ENCODE data around the gene RASAL3. TPM values are rescaled to one million over a fixed set of nuclear protein-coding genes. Genes with fewer than 3 reads are reported as not detected.

The RASAL3 gene
- total RNA-seq, 1 donor from 2014 or later = 0.14 TPM

DNA sequence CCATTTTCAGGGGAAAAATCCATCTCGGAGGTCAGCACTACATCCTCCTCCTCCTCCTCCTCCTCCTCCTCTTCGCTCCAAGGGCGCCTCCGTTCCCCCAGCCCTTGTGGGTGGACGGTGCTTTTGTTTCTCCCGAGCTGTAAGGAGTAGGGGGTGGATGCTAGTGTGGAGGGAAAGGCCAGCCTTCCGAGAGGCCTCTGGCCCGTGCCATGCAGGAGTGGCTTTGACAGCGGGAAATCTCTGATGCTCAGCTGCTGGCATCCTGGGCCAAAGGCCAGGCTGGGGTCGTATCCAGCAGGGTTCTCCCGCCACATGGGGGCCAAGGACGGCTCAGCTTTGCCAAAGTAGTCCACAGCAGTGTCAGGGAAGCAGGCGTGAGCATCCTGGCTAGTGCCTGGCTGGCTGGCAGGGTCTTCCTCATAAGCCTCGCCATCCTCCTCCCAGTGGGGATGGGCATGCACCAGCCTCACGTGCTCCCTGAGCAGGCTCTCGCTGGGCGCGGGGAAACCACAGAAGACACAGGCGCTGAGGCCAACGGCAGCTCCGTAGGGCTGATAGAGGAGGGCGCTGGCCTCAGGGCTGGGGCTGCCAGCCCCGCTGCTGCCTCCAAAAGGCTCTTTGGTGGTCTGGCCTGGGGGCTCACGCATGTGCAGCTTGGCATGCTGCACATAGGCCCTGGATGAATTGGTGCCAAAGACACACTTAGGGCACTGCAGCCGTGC, 25.1 kb downstream of the RASAL3 start:
- H4K20me1 ChIP-seq (ENCODE audit: insufficient read depth, low read length) = no peaks in the 10 kb centered on the region
- no peaks in the 10 kb centered on the region for H3K27me3 Mint-ChIP-seq (ENCODE audit: low read depth, unreplicated experiment)
- H3K4me3 Mint-ChIP-seq (ENCODE audit: unreplicated experiment) = no peak overlapping the region
- H2AFZ ChIP-seq (ENCODE audit: low read depth, low read length) = no peak overlapping the region
- no peak overlapping the region for H3K27ac ChIP-seq (ENCODE audit: low read depth, low read length)
- no peaks in the 10 kb centered on the region for H3K4me1 Mint-ChIP-seq (ENCODE audit: low read depth, unreplicated experiment)
- peaks cover 8% of the 10 kb centered on the region for H3K36me3 Mint-ChIP-seq (ENCODE audit: low read depth, unreplicated experiment)
- no peaks in the 10 kb centered on the region for H3K79me2 ChIP-seq (ENCODE audit: insufficient read depth, low read length)
- no peaks in the 10 kb centered on the region for H3K36me3 ChIP-seq (ENCODE audit: insufficient read depth, low read length)
- H3K27me3 ChIP-seq (ENCODE audit: insufficient read depth, low read length) = no peaks in the 10 kb centered on the region
- H3K4me1 ChIP-seq (ENCODE audit: insufficient read depth, low read length) = no peaks in the 10 kb centered on the region
- TF ChIP-seq, protein P1, sequence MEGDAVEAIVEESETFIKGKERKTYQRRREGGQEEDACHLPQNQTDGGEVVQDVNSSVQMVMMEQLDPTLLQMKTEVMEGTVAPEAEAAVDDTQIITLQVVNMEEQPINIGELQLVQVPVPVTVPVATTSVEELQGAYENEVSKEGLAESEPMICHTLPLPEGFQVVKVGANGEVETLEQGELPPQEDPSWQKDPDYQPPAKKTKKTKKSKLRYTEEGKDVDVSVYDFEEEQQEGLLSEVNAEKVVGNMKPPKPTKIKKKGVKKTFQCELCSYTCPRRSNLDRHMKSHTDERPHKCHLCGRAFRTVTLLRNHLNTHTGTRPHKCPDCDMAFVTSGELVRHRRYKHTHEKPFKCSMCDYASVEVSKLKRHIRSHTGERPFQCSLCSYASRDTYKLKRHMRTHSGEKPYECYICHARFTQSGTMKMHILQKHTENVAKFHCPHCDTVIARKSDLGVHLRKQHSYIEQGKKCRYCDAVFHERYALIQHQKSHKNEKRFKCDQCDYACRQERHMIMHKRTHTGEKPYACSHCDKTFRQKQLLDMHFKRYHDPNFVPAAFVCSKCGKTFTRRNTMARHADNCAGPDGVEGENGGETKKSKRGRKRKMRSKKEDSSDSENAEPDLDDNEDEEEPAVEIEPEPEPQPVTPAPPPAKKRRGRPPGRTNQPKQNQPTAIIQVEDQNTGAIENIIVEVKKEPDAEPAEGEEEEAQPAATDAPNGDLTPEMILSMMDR (IDR thresholded peaks at IDR 0.05; ENCODE audit: insufficient read depth, low read depth, low read length) = no peak
- TF ChIP-seq EZH2 (IDR thresholded peaks at IDR 0.05; ENCODE audit: insufficient read depth, low read length) = no peak
- no peak for DNase-seq (ENCODE audit: low read depth)
- H3K27ac Mint-ChIP-seq (ENCODE audit: unreplicated experiment) = no peak overlapping the region
- H3K9me3 Mint-ChIP-seq (ENCODE audit: unreplicated experiment) = no peaks in the 10 kb centered on the region
- no peak for FAIRE-seq
- H3K4me2 ChIP-seq (ENCODE audit: low read length) = no peak overlapping the region
- no peak overlapping the region for H3K4me3 ChIP-seq (ENCODE audit: insufficient read depth, low read depth, low read length)
- H3K9me3 ChIP-seq (ENCODE audit: insufficient read depth, low read depth, low read length) = no peaks in the 10 kb centered on the region
- H3K9ac ChIP-seq (ENCODE audit: low read length) = no peak overlapping the region

DNA sequence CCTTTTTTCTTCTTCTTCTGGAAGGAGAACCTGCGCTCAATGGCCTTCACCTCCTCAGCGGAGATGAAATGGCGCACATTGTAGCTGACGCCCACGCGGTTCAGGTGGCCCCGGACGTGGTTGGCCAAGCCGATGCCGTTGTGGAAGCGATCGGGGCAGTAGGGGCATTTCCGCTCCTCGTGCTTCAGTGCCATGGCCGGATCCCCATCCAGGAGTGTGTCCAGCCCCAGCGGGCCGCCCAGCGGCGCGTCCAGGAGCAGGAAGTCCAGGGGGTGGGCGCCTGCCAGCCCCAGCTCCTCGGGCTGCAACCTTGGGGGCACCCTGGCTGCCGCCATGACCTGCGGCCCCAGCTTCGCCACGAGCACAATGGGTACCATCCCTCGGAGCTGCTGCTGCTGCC, 25.8 kb downstream of the RASAL3 start:
- Mint-ChIP-seq H3K4me1 (ENCODE audit: low read depth, unreplicated experiment) (no peaks in the 10 kb centered on the region), H3K4me3 (ENCODE audit: unreplicated experiment) (no peak overlapping the region), H3K9me3 (ENCODE audit: unreplicated experiment) (no peaks in the 10 kb centered on the region), H3K27ac (ENCODE audit: unreplicated experiment) (no peak overlapping the region), H3K27me3 (ENCODE audit: low read depth, unreplicated experiment) (no peaks in the 10 kb centered on the region), H3K36me3 (ENCODE audit: low read depth, unreplicated experiment) (peaks cover 5% of the 10 kb centered on the region)
- no peaks in the 10 kb centered on the region for H3K9me3 ChIP-seq (ENCODE audit: insufficient read depth, low read depth, low read length)
- H4K20me1 ChIP-seq (ENCODE audit: insufficient read depth, low read length) = no peaks in the 10 kb centered on the region
- H3K79me2 ChIP-seq (ENCODE audit: insufficient read depth, low read length) = no peaks in the 10 kb centered on the region
- H3K27me3 ChIP-seq (ENCODE audit: insufficient read depth, low read length) = no peaks in the 10 kb centered on the region
- FAIRE-seq = no peak
- H3K4me2 ChIP-seq (ENCODE audit: low read length) = no peak overlapping the region
- H2AFZ ChIP-seq (ENCODE audit: low read depth, low read length) = no peak overlapping the region
- DNase-seq (ENCODE audit: low read depth) = no peak
- TF ChIP-seq, protein P1 (IDR thresholded peaks at IDR 0.05; ENCODE audit: insufficient read depth, low read depth, low read length) = no peak
- TF ChIP-seq EZH2 (IDR thresholded peaks at IDR 0.05; ENCODE audit: insufficient read depth, low read length) = no peak
- no peak overlapping the region for H3K4me3 ChIP-seq (ENCODE audit: insufficient read depth, low read depth, low read length)
- no peak overlapping the region for H3K9ac ChIP-seq (ENCODE audit: low read length)
- H3K27ac ChIP-seq (ENCODE audit: low read depth, low read length) = no peak overlapping the region
- no peaks in the 10 kb centered on the region for H3K36me3 ChIP-seq (ENCODE audit: insufficient read depth, low read length)
- no peaks in the 10 kb centered on the region for H3K4me1 ChIP-seq (ENCODE audit: insufficient read depth, low read length)

DNA sequence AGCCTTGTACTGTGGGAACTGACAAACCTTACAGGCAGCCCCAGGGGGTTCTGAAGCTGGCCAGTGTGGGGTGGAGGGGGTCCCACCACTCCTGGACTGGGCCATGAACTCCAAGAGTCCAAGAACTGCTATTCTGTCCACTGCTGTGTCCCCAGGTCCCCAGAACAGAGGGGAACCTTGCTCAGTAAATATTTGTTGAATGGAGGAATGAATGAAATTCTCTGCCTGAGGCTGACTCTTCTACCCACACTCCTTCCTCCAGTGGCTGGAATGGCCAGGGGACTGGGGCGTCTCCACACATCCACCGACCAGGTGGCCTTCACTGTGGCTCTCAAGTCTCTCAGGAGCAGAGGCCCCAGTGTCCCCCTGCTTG, 26.2 kb downstream of the RASAL3 start:
- Mint-ChIP-seq H3K9me3 (ENCODE audit: unreplicated experiment) (no peaks in the 10 kb centered on the region), H3K4me3 (ENCODE audit: unreplicated experiment) (no peak overlapping the region), H3K36me3 (ENCODE audit: low read depth, unreplicated experiment) (peaks cover 5% of the 10 kb centered on the region), H3K4me1 (ENCODE audit: low read depth, unreplicated experiment) (peaks cover 3% of the 10 kb centered on the region), H3K27me3 (ENCODE audit: low read depth, unreplicated experiment) (no peaks in the 10 kb centered on the region), H3K27ac (ENCODE audit: unreplicated experiment) (peak overlapping the region; percentile 41)
- TF ChIP-seq, protein P1 (IDR thresholded peaks at IDR 0.05; ENCODE audit: insufficient read depth, low read depth, low read length) = no peak
- no peak for TF ChIP-seq EZH2 (IDR thresholded peaks at IDR 0.05; ENCODE audit: insufficient read depth, low read length)
- no peak overlapping the region for H3K9ac ChIP-seq (ENCODE audit: low read length)
- H3K79me2 ChIP-seq (ENCODE audit: insufficient read depth, low read length) = no peaks in the 10 kb centered on the region
- H3K4me1 ChIP-seq (ENCODE audit: insufficient read depth, low read length) = peaks cover 5% of the 10 kb centered on the region
- no peak for DNase-seq (ENCODE audit: low read depth)
- H4K20me1 ChIP-seq (ENCODE audit: insufficient read depth, low read length) = no peaks in the 10 kb centered on the region
- H3K36me3 ChIP-seq (ENCODE audit: insufficient read depth, low read length) = no peaks in the 10 kb centered on the region
- H3K9me3 ChIP-seq (ENCODE audit: insufficient read depth, low read depth, low read length) = no peaks in the 10 kb centered on the region
- no peak for FAIRE-seq
- no peaks in the 10 kb centered on the region for H3K27me3 ChIP-seq (ENCODE audit: insufficient read depth, low read length)
- H2AFZ ChIP-seq (ENCODE audit: low read depth, low read length) = no peak overlapping the region
- no peak overlapping the region for H3K27ac ChIP-seq (ENCODE audit: low read depth, low read length)
- no peak overlapping the region for H3K4me2 ChIP-seq (ENCODE audit: low read length)
- no peak overlapping the region for H3K4me3 ChIP-seq (ENCODE audit: insufficient read depth, low read depth, low read length)
